HG03378 (cell line): ENCODE measurements around the gene AAK1.
"Not testable (repeated sequence)": the region's sequence is repeated elsewhere in the genome, so short reads cannot be mapped to it uniquely, and the experiment has no call there.

Source experiments
- ATAC-seq: cut with Tn5 transposase; IDR thresholded peaks from one replicate; pipeline ENCODE4 v1.9.1; 2021; ENCODE audit warnings: mild to moderate bottlenecking, moderate library complexity; ENCODE audit not compliant: unreplicated experiment

Gene AAK1

DNA sequence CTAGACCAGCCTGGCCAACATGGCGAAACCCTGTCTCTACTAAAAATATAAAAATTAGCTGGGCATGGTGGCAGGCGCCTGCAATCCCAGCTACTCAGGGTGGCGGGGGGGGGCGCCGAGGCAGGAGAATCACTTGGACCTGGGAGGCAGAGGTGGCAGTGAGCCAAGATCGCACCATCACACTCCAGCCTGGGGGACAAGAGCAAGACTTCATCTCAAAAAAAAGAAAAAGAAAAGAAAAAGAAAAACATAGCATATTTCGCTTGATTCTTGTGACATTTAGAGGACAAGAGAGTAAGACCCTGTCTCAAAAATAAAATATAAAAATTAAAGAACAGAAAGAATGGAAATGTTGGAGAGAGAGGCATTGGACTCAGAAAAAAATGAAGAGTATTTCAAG lies 224.4 kb downstream of the AAK1 start:
- ATAC-seq: not testable (repeated sequence)

GRCh38 chr2:69416147-69416546 lies 227.4 kb downstream of the AAK1 start:
- ATAC-seq: no peak
